K562 (cell line): ENCODE results near the gene CTTNBP2NL. TPM values are rescaled to one million over a fixed set of nuclear protein-coding genes. Genes with fewer than 3 reads are reported as not detected.

Source experiments
- ATAC-seq: fragments of 200-7000 bp; cut with Tn5 transposase; 3 replicates; pipeline ENCODE4 v1.9.1; 2020; ENCODE audit warnings: moderate library complexity
- BruUV-seq: library from RNA; stranded (reverse); fragments of 400-500 nt; replicated peaks from 2 replicates; lab custom pipeline; 2021; lab: Mats Ljungman, UMichigan
- CTCF ChIA-PET: fragments of 300-600 bp; formaldehyde crosslinking; extraction: SDS; loops from one replicate; lab custom pipeline; 2021; ENCODE audit warnings: low intra/inter-chr PET ratio; lab: Yijun Ruan, JAX
- POLR2A ChIA-PET: fragments of 300-600, 350-650 bp; sonication (Branson Sonifier 250); formaldehyde crosslinking; extraction: SDS; loops from one replicate; lab custom pipeline; 2021; ENCODE audit warnings: antibody characterized with exemption, inconsistent platforms; lab: Yijun Ruan, JAX
- DNase-seq, 4 experiments: peaks; one replicate each; pipeline versions ENCODE4 v3.0.0 to v3.0.0-alpha.2; 2011 to 2018; ENCODE audit warnings: low spot score in 3 of 4, mixed read lengths in 3 of 4; ENCODE audit errors: extremely low read depth in 1 of 4
- FAIRE-seq: peaks from 2 replicates; lab custom pipeline; 2011; peaks lifted over from hg19 to GRCh38; lab: Jason Lieb, UNC
- H2AFZ ChIP-seq: 2 replicates; pipeline ENCODE4 v1.6.0; 2011; ENCODE audit warnings: low read depth, low read length, control low read depth, inconsistent platforms
- H3K27ac ChIP-seq: fragments of 200-600 bp; 3 replicates; pipeline ENCODE4 v1.8.0; 2011; ENCODE audit warnings: low read depth, mild to moderate bottlenecking, control low read depth, inconsistent platforms, low read length, moderate library complexity, mixed read lengths; ENCODE audit errors: extremely low read depth
- H3K27me3 ChIP-seq, 2 experiments: fragments of 300-600 bp in 1 of 2; 2 replicates in 1 of 2; 3 replicates in 1 of 2; pipeline versions ENCODE4 v1.6.0 to v1.8.0; 2011; ENCODE audit warnings: inconsistent platforms in 2 of 2, low read length in 2 of 2, mild to moderate bottlenecking in 1 of 2, mixed read lengths in 1 of 2, moderate library complexity in 1 of 2; ENCODE audit not compliant: control insufficient read depth in 2 of 2, insufficient read depth in 2 of 2
- H3K36me3 ChIP-seq: fragments of 300-600 bp; 3 replicates; pipeline ENCODE4 v1.8.0; 2011; ENCODE audit warnings: mild to moderate bottlenecking, low read length, inconsistent platforms; ENCODE audit not compliant: control insufficient read depth, insufficient read depth
- H3K4me1 ChIP-seq, 2 experiments: fragments of 200-600 bp in 1 of 2; replicated peaks in 1 of 2; 2 replicates in 1 of 2; 3 replicates in 1 of 2; pipeline versions ENCODE4 v1.5.1 to v1.8.0; 2011; ENCODE audit warnings: inconsistent platforms in 2 of 2, low read length in 2 of 2, mild to moderate bottlenecking in 1 of 2, mixed read lengths in 1 of 2, moderate library complexity in 1 of 2; ENCODE audit not compliant: control insufficient read depth in 2 of 2, insufficient read depth in 2 of 2
- H3K4me2 ChIP-seq: 2 replicates; pipeline ENCODE4 v1.6.1; 2011; ENCODE audit warnings: low read length, control low read depth, inconsistent platforms, mixed read lengths; ENCODE audit not compliant: insufficient read depth
- H3K4me3 ChIP-seq: fragments of 200-600 bp; sonication (generic), shearing (Covaris generic); 2 replicates; pipeline ENCODE4 v1.5.1; 2016; ENCODE audit warnings: control low read depth, inconsistent platforms
- H3K79me2 ChIP-seq: fragments of 200-600 bp; 3 replicates; pipeline ENCODE4 v1.8.0; 2011; ENCODE audit warnings: low read length, inconsistent platforms; ENCODE audit not compliant: control insufficient read depth, insufficient read depth
- H3K9ac ChIP-seq, 2 experiments: 2 replicates each; pipeline versions ENCODE4 v1.6.0 to v1.6.1; 2011; ENCODE audit warnings: low read depth in 2 of 2, low read length in 2 of 2, control low read depth in 1 of 2, inconsistent platforms in 1 of 2, mild to moderate bottlenecking in 1 of 2, mixed read lengths in 1 of 2; ENCODE audit not compliant: insufficient read depth in 1 of 2
- H3K9me1 ChIP-seq: one replicate; pipeline ENCODE4 v1.6.0; 2011; ENCODE audit warnings: inconsistent platforms, mild to moderate bottlenecking, low read length, moderate library complexity; ENCODE audit not compliant: control insufficient read depth, insufficient read depth
- H3K9me3 ChIP-seq: replicated peaks from 2 replicates; pipeline ENCODE4 v1.5.1; 2011; ENCODE audit warnings: low read depth, low read length, inconsistent platforms; ENCODE audit not compliant: control insufficient read depth, insufficient read depth
- H4K20me1 ChIP-seq: replicated peaks from 2 replicates; pipeline ENCODE4 v1.6.1; 2011; ENCODE audit warnings: low read length, inconsistent platforms, mixed read lengths; ENCODE audit not compliant: control insufficient read depth, insufficient read depth
- CXXC5 ChIP-seq: fragments of 250-450 bp; sonication (Bioruptor Pico); IDR thresholded peaks from 2 replicates; pipeline ENCODE4 v1.8.0; 2022; ENCODE audit warnings: inconsistent platforms, mild to moderate bottlenecking, moderate library complexity
- MAFF ChIP-seq: IDR thresholded peaks from 2 replicates; pipeline ENCODE4 v1.6.1; 2012; ENCODE audit warnings: low read length, improper control_type of control experiment
- OTX1 ChIP-seq: fragments of 450-650 bp; formaldehyde crosslinking; IDR thresholded peaks from 2 replicates; pipeline ENCODE4 v1.4.0; 2022; ENCODE audit warnings: mild to moderate bottlenecking
- SRSF1 ChIP-seq: fragments of 200-400 bp; formaldehyde crosslinking; IDR thresholded peaks from 2 replicates; pipeline ENCODE4 v1.6.1; 2017; ENCODE audit warnings: mild to moderate bottlenecking, low read depth, low read length, moderate library complexity
- SUPT5H ChIP-seq: fragments of 450-650 bp; IDR thresholded peaks from 2 replicates; pipeline ENCODE4 v1.6.1; 2016
- ZNF212 ChIP-seq: fragments of 450-650 bp; formaldehyde crosslinking; IDR thresholded peaks from 2 replicates; pipeline ENCODE4 v1.4.0; 2020; ENCODE audit warnings: mild to moderate bottlenecking
- WGBS: fragments of 100-300 bp; shearing (Covaris generic); methylation state at CpG from one replicate; pipeline ENCODE4 v1.1.6; 2016; ENCODE audit warnings: low coverage, mixed read lengths; ENCODE audit not compliant: insufficient coverage; ENCODE audit errors: missing lambda C conversion rate; 5-methylcytosine and 5-hydroxymethylcytosine counted together
- in situ Hi-C: fragments of 300-500 bp; cut with MboI; formaldehyde crosslinking; loops from 4 replicates; pipeline ENCODE4 v1.15.0; 2018; ENCODE audit warnings: inconsistent platforms, mixed read lengths
- intact Hi-C: fragments of 100-400 bp; cut with micrococcal nuclease; formaldehyde crosslinking; loops from 2 replicates; pipeline ENCODE4 v1.14.2; 2022
- polyA plus RNA-seq, 8 experiments: library from polyadenylated mRNA; depleted of rRNA in 4 of 8; stranded (reverse) in 5 of 8; unstranded in 3 of 8; fragments of >200 nt; fragmentation: Nextera tagmentation in 2 of 8; fragmentation: Illumina TruSeq in 1 of 8; extraction: Ambion mirVana in 2 of 8; extraction: Trizol in 1 of 8; gene quantifications; 2 replicates each; pipeline versions ENCODE4 v1.2.1 to v1.2.3, GENCODE V29; 2011 to 2014; ENCODE audit warnings: inconsistent platforms in 1 of 8, missing spikeins in 1 of 8
- total RNA-seq, 7 experiments: library from RNA; depleted of rRNA in 6 of 7; stranded (reverse); fragments of >200 nt in 6 of 7; fragmentation: Illumina TruSeq in 2 of 7; extraction: Trizol in 2 of 7; gene quantifications; 2 replicates each; pipeline versions ENCODE4 v1.2.1 to v1.2.3, GENCODE V29; 2011 to 2021; ENCODE audit warnings: low replicate concordance in 1 of 7
- TF ChIP-seq, protein P1 (sequence below): fragments of 200-600 bp; sonication (generic); IDR thresholded peaks from one replicate; pipeline ENCODE4 v1.6.1; 2012; ENCODE audit warnings: mild to moderate bottlenecking, low read depth, low read length, inconsistent platforms

The CTTNBP2NL gene
- total and polyA plus RNA-seq, 9 of the 15 experiments (the other 6 are each of a cell fraction or from before 2014, with no cell fraction given): 0.27 to 1.4 (median 0.62) TPM

DNA sequence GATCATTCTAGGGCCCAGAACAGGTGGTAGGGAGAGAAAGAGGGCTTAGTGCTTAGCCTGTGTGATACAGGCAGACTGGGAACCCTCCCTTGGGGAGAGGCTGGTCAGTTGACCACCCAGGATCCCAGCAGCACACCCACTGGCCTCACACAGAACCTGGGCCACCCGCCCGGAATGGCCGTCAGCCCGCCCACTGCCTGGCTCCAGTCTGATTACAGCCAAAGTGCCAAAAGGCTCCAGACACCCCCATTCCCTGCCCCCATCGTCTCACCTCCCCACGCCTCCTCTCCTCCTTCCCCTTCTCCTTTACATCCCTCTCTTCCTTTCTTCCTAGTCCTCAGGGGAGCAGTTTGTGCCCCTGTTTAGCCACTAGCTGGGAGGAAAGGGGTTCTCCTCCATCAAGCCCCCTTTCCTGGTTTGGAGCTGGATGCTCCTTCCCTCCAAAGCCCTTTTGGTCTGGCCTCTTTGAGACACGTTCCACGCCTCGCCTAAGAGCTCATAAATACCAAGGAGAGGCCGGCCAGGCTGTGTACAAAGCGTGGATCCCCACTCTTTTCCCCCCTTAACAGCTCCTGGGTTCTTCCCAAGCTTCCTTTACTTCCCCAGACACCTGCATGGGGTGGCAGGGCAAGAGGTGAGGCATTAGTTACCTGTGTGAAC lies 108.1 kb downstream of the CTTNBP2NL start:
- Histone ChIP-seq H4K20me1 (0 out of 2 replicates have a peak, but pooled peaks cover 4% of the 10 kb centered on the region), H3K36me3 (no peaks in the 10 kb centered on the region), H3K79me2 (no peaks in the 10 kb centered on the region), H3K9me3 (no peaks in the 10 kb centered on the region), H3K4me1 (peaks cover 0 to 30% of the 10 kb centered on the region in 2 experiments; a peak in 4 of 5 replicates), H3K4me2 (no peak overlapping the region), H2AFZ (no peak overlapping the region), H3K9ac (no peak overlapping the region; a peak in 1 of 4 replicates), H3K9me1 (no peaks in the 10 kb centered on the region), H3K4me3 (no peak overlapping the region), H3K27me3 (peaks cover 46 to 81% of the 10 kb centered on the region in 2 experiments), H3K27ac (no peak overlapping the region)
- FAIRE-seq (no peak), DNase-seq (no peak), ATAC-seq (no peak; the same call in 2 of the 3 replicates)
- no peak for TF ChIP-seq OTX1 (CRISPR knock-in tag)
- TF ChIP-seq SRSF1: no peak
- TF ChIP-seq CXXC5 (CRISPR knock-in tag): no peak
- TF ChIP-seq SUPT5H: no peak
- TF ChIP-seq, protein P1, sequence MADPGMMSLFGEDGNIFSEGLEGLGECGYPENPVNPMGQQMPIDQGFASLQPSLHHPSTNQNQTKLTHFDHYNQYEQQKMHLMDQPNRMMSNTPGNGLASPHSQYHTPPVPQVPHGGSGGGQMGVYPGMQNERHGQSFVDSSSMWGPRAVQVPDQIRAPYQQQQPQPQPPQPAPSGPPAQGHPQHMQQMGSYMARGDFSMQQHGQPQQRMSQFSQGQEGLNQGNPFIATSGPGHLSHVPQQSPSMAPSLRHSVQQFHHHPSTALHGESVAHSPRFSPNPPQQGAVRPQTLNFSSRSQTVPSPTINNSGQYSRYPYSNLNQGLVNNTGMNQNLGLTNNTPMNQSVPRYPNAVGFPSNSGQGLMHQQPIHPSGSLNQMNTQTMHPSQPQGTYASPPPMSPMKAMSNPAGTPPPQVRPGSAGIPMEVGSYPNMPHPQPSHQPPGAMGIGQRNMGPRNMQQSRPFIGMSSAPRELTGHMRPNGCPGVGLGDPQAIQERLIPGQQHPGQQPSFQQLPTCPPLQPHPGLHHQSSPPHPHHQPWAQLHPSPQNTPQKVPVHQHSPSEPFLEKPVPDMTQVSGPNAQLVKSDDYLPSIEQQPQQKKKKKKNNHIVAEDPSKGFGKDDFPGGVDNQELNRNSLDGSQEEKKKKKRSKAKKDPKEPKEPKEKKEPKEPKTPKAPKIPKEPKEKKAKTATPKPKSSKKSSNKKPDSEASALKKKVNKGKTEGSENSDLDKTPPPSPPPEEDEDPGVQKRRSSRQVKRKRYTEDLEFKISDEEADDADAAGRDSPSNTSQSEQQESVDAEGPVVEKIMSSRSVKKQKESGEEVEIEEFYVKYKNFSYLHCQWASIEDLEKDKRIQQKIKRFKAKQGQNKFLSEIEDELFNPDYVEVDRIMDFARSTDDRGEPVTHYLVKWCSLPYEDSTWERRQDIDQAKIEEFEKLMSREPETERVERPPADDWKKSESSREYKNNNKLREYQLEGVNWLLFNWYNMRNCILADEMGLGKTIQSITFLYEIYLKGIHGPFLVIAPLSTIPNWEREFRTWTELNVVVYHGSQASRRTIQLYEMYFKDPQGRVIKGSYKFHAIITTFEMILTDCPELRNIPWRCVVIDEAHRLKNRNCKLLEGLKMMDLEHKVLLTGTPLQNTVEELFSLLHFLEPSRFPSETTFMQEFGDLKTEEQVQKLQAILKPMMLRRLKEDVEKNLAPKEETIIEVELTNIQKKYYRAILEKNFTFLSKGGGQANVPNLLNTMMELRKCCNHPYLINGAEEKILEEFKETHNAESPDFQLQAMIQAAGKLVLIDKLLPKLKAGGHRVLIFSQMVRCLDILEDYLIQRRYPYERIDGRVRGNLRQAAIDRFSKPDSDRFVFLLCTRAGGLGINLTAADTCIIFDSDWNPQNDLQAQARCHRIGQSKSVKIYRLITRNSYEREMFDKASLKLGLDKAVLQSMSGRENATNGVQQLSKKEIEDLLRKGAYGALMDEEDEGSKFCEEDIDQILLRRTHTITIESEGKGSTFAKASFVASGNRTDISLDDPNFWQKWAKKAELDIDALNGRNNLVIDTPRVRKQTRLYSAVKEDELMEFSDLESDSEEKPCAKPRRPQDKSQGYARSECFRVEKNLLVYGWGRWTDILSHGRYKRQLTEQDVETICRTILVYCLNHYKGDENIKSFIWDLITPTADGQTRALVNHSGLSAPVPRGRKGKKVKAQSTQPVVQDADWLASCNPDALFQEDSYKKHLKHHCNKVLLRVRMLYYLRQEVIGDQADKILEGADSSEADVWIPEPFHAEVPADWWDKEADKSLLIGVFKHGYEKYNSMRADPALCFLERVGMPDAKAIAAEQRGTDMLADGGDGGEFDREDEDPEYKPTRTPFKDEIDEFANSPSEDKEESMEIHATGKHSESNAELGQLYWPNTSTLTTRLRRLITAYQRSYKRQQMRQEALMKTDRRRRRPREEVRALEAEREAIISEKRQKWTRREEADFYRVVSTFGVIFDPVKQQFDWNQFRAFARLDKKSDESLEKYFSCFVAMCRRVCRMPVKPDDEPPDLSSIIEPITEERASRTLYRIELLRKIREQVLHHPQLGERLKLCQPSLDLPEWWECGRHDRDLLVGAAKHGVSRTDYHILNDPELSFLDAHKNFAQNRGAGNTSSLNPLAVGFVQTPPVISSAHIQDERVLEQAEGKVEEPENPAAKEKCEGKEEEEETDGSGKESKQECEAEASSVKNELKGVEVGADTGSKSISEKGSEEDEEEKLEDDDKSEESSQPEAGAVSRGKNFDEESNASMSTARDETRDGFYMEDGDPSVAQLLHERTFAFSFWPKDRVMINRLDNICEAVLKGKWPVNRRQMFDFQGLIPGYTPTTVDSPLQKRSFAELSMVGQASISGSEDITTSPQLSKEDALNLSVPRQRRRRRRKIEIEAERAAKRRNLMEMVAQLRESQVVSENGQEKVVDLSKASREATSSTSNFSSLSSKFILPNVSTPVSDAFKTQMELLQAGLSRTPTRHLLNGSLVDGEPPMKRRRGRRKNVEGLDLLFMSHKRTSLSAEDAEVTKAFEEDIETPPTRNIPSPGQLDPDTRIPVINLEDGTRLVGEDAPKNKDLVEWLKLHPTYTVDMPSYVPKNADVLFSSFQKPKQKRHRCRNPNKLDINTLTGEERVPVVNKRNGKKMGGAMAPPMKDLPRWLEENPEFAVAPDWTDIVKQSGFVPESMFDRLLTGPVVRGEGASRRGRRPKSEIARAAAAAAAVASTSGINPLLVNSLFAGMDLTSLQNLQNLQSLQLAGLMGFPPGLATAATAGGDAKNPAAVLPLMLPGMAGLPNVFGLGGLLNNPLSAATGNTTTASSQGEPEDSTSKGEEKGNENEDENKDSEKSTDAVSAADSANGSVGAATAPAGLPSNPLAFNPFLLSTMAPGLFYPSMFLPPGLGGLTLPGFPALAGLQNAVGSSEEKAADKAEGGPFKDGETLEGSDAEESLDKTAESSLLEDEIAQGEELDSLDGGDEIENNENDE: no peak
- TF ChIP-seq ZNF212 (CRISPR knock-in tag): no peak
- TF ChIP-seq MAFF: no peak
- no TSS peak for BruUV-seq
- POLR2A ChIA-PET: interaction anchor here (0.7 to 1.0 kb wide), 2 partner anchors 10 to 335 kb away, joined by 3 to 4 read pairs; no protein-coding TSS in a partner anchor
- in situ Hi-C loops: loop anchor here (5.0 kb wide), 1 partner anchor 203 kb away; the partner anchor contains the start of gene RHOC
- intact Hi-C loops: no loop called here
- CTCF ChIA-PET: no interaction called here
- 2% methylated on average over 11 of the region's 11 CpGs for WGBS
